Muscle layer of colon (tissue), 2 donors: ENCODE measurements around the gene EVPL.
"Not testable (repeated sequence)": the region's sequence is repeated elsewhere in the genome, so short reads cannot be mapped to it uniquely, and the experiment has no call there.

Source experiments
- H3K27ac ChIP-seq: one replicate; pipeline ENCODE4 v1.7.0; 2013; ENCODE audit warnings: low read depth, mild to moderate bottlenecking, low read length, moderate library complexity
- H3K27me3 ChIP-seq, 2 donors: one replicate each; pipeline ENCODE4 v1.7.0; 2013; ENCODE audit warnings: low read length in 2 of 2, mild to moderate bottlenecking in 2 of 2; ENCODE audit not compliant: insufficient read depth in 2 of 2, control insufficient read depth in 1 of 2
- H3K36me3 ChIP-seq: one replicate; pipeline ENCODE4 v1.7.0; 2013; ENCODE audit warnings: mild to moderate bottlenecking, low read length; ENCODE audit not compliant: insufficient read depth
- H3K4me1 ChIP-seq: one replicate; pipeline ENCODE4 v1.7.0; 2013; ENCODE audit warnings: mild to moderate bottlenecking, low read length; ENCODE audit not compliant: insufficient read depth
- H3K4me3 ChIP-seq, 2 donors: one replicate each; pipeline ENCODE4 v1.7.0; 2013; ENCODE audit warnings: low read length in 2 of 2, low read depth in 1 of 2, mild to moderate bottlenecking in 1 of 2, moderate library complexity in 1 of 2
- H3K9ac ChIP-seq: one replicate; pipeline ENCODE4 v1.7.0; 2013; ENCODE audit warnings: low read length
- H3K9me3 ChIP-seq: one replicate; pipeline ENCODE4 v1.7.0; 2013; ENCODE audit warnings: mild to moderate bottlenecking, low read length
- donor health status: abdominal sarcoma.
- donor health status: Adenocarcinoma of cecum.

The EVPL gene

DNA sequence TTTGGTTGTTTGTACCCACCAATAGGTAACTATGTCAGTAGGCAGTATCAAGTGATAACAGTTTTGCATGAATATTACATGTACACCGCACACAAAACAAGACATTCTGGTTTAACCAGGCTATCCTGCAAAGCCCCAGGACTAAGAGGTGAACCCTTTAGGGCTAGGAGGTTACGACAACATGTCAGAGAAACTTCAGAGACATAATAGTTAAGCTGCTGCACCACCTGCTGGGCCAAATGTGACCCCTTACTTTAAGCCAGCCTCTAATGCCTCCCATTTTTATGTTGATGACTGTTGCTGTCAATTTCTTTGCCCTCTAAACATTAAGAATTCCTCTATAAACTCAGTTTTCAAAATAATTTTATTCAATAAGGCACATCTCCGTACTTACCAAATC, 29.8 kb upstream of the EVPL start:
- Histone ChIP-seq H3K27me3 (no peaks in the 10 kb centered on the region), H3K4me1 (no peaks in the 10 kb centered on the region), H3K9me3 (no peaks in the 10 kb centered on the region), H3K4me3 (no peak overlapping the region), H3K9ac (no peak overlapping the region), H3K27ac (no peak overlapping the region), H3K36me3 (peaks cover 53% of the 10 kb centered on the region)

DNA sequence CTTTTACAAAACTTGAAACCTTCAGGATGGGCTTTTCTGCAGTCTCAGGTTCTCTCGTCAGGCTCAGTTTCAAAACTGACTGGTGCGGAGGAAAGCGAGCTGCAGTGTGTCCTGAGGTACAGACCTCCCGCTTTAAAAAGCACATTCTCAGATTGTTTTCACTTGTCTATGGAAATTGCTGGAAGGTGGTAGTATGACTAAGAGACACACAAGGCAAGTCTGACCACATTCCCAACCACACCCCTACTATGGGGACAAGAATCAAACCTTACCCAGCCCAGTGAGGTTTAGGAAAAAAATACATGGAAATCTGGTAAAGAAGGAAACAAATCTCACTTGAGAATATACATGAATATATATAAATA, 27.0 kb upstream of the EVPL start:
- Histone ChIP-seq H3K4me3 (no peak overlapping the region), H3K27me3 (no peaks in the 10 kb centered on the region), H3K9me3 (no peaks in the 10 kb centered on the region), H3K27ac (no peak overlapping the region), H3K4me1 (peaks cover 3% of the 10 kb centered on the region), H3K9ac (no peak overlapping the region), H3K36me3 (peaks cover 53% of the 10 kb centered on the region)

DNA sequence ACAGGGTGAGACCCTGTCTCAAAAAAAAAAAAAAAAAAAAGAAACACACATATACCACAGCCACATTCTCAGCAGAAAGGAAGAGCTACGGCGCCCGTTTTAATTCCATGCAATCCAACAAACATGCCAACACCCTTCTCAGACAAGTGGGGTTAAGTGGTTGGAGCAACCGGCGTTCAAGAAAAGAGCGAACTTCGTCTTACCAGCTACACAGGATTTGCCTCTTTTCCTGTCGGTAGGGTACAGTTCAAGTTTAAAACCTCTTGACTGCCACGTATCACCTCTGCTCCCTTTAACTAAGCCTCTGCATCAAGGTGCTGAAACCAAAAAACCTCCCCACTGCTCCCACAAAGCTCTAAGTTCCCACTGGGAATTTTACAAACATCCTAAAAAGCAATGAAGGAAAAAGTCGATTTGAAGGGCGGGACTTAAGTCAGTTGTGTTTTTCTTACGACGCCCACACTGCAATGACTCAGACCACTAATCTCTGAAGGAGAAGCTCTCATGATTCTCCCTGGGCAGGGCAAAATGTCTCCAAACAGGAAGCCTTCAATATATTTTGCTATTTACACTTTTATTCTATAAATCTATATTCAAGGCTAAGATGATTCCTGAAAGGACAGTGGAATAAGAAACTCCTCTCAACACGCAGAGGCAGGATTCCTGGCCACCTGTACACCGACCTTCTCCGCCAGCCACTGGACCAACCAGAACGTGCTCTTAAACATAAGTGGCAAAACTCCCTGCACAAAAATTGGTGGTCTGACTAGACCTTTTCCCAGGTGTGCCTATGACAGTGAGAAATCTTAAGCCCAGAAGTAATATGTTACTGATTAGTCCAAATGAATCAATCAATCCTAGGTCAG, 26.4 kb upstream of the EVPL start:
- H3K4me1 ChIP-seq: peaks cover 8% of the 10 kb centered on the region
- no peaks in the 10 kb centered on the region for H3K27me3 ChIP-seq
- H3K4me3 ChIP-seq: no peak overlapping the region
- H3K9me3 ChIP-seq: no peaks in the 10 kb centered on the region
- H3K9ac ChIP-seq: no peak overlapping the region
- H3K36me3 ChIP-seq: peaks cover 53% of the 10 kb centered on the region
- H3K27ac ChIP-seq: no peak overlapping the region

DNA sequence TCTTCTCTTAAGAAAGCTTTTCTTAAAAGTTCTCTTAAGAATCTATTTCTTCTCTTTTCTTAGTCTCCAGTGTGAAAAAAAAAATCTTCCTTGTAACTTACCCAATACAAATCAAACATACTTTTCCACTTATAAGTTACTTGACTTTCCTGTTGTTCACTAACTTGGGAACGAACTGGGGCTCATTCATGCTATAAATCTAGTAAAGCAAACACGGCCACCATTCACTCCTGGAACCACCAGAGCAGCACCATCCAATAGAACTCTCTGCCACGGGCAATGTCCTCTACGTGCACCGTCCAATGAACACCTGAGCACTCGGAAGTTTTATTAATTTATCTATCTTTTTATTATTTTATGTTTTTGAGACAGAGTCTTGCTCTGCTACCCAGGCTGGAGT, 24.5 kb upstream of the EVPL start:
- H3K4me3 ChIP-seq: no peak overlapping the region
- H3K27ac ChIP-seq: no peak overlapping the region
- H3K9ac ChIP-seq: no peak overlapping the region
- H3K36me3 ChIP-seq: peaks cover 49% of the 10 kb centered on the region
- H3K27me3 ChIP-seq: no peaks in the 10 kb centered on the region
- no peaks in the 10 kb centered on the region for H3K9me3 ChIP-seq
- peaks cover 8% of the 10 kb centered on the region for H3K4me1 ChIP-seq

DNA sequence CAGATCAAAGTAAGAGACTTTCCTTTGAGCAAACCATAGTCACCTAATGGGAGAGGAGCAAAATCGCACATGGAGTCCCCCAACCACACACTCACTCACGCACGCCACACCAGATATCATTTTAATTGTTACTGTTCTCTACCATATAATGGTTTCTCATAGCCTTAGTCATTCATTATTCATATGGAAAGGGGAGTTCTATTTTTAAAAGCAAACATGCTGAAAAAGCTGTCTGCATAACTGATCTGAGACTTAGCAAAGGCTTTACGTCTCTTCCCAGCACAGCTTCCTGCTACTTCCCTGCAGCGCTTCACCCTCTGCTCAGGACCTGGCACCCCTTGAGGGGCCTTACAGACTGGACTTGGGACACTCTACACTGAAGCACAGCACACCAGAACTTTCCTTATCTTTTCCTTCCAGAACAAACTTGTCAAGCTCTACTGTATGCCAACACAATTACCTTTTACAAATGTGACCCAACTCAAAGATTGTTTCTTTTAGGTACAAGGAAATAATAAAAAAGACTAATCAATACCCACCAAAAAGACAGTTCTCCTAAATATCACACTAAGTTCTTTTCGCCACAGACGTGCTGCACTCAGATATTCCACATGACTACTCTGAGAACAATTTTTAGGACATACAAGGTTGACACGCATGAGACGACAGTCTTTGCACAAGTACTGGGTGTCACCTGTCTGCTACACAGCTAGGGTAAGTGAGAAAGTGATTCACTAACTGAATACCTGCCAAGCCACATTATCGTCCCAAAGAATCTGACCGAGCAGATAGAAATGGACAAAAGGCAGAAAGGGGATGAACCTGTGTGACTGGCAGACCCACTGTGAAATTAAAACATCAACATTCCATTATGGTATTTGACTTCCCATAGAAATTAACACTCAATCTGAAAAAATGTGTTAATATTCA, 23.7 kb upstream of the EVPL start:
- Histone ChIP-seq H3K36me3 (peaks cover 48% of the 10 kb centered on the region), H3K27ac (no peak overlapping the region), H3K4me3 (no peak overlapping the region), H3K27me3 (no peaks in the 10 kb centered on the region), H3K9ac (no peak overlapping the region), H3K9me3 (no peaks in the 10 kb centered on the region), H3K4me1 (peaks cover 8% of the 10 kb centered on the region)

DNA sequence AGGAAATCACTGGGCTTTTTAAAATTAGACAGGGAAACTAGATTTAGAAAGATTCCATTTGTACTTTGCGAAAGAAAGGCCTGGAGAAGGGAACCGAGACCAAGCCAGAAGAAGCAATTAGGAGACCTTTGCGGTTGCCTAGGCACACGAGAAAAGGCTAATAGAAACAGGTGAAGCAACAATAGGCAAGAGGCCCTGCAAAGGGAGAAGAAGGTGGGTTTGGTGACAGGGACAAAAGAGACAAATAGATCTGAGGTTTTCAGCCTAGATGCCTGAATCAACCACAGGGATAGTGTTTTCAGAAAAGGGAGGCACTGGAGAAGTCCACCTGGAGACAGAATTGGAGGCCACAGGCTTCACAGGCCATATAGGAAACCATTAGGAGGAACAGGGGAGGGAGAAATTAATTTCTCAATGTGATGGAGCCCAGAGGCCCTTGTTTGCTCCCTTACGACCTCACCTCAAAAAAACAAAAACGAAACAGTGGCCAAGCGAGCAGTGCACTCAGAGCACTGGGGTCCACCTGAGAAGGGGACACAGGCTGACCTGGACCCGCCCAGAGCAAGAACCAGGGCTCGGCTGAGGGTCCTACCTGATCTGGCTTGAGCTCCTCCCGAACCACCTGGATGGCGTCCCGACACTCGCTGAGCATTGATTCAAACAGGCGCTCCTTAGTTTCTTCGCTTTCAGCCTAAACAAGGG, 22.9 kb upstream of the EVPL start:
- H3K27ac ChIP-seq: no peak overlapping the region
- peaks cover 8% of the 10 kb centered on the region for H3K4me1 ChIP-seq
- H3K9me3 ChIP-seq: no peaks in the 10 kb centered on the region
- no peaks in the 10 kb centered on the region for H3K27me3 ChIP-seq
- H3K36me3 ChIP-seq: peaks cover 55% of the 10 kb centered on the region
- no peak overlapping the region for H3K4me3 ChIP-seq
- no peak overlapping the region for H3K9ac ChIP-seq

DNA sequence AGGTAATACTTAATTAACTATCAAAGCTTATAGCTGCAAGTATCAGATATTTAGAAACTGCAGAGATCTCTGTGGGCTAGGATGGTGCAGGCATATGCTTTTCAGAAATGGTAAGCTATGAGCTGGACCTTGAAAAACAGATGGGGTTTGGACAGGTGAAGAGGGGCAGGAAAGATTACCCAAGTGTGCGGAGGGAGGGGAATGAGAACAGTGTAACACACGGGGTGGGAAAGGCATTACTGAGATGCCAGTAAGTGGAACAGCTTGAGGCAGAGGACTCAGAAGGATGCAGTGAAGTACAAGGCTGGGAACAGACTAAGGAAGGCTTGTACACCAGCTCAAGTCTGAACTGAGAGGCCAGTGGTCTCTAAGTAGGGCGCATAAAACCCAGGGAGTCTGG, 22.1 kb upstream of the EVPL start:
- Histone ChIP-seq H3K27me3 (no peaks in the 10 kb centered on the region), H3K27ac (no peak overlapping the region), H3K4me3 (no peak overlapping the region), H3K9me3 (no peaks in the 10 kb centered on the region), H3K36me3 (peaks cover 63% of the 10 kb centered on the region), H3K9ac (no peak overlapping the region), H3K4me1 (peaks cover 8% of the 10 kb centered on the region)

DNA sequence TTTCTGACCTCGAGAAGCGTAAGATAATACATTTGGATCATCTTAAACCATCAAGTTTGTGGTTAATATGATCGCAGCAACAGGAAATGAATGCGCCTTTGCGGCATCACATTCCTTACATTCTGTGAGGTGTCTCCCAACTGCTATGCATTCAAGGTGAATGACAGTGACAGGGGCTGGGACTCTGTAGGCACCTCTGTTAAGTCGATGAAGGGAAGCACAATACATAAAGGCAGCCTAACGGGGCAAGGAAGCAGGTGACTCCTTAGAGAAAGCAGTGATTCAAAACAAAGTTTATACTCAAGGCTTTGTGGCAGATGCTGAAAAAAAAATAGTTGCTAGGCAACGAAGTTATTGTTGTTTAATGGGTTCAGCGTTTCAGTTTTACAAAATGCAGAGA, 21.6 kb upstream of the EVPL start:
- peaks cover 8% of the 10 kb centered on the region for H3K4me1 ChIP-seq
- H3K36me3 ChIP-seq: peaks cover 63% of the 10 kb centered on the region
- H3K4me3 ChIP-seq: no peak overlapping the region
- no peaks in the 10 kb centered on the region for H3K27me3 ChIP-seq
- H3K27ac ChIP-seq: no peak overlapping the region
- no peak overlapping the region for H3K9ac ChIP-seq
- no peaks in the 10 kb centered on the region for H3K9me3 ChIP-seq

DNA sequence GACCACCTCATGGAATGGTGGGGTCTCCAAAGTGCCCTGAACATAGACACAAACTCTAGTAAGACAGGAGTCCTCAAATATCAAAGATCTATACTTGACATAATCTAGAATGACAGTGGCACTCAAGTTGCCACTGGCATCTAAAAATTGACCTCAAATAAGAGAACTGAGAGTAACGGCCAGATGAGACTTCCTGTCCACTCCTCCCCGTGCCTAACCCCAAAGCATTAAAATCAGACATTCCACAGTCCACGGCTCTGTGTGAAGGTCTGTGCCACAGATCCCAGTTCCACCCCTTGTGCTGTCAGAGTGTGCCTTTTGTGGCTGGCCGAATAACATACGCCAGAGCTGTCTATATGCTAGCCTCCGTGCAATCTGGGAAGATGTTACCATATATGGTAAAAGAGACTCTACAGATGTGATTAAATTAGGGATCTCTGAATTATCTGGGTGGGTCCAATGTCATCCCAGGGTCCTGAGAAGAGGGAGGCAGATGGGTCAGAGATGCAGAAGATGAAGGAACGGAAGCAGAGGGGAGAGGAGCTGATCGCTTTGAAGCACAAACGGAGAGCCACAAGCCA, 21.0 kb upstream of the EVPL start:
- Histone ChIP-seq H3K27ac (peak overlapping the region; percentile 14), H3K4me3 (no peak overlapping the region), H3K9ac (no peak overlapping the region), H3K36me3 (peaks cover 69% of the 10 kb centered on the region), H3K4me1 (peaks cover 8% of the 10 kb centered on the region), H3K27me3 (no peaks in the 10 kb centered on the region), H3K9me3 (no peaks in the 10 kb centered on the region)

DNA sequence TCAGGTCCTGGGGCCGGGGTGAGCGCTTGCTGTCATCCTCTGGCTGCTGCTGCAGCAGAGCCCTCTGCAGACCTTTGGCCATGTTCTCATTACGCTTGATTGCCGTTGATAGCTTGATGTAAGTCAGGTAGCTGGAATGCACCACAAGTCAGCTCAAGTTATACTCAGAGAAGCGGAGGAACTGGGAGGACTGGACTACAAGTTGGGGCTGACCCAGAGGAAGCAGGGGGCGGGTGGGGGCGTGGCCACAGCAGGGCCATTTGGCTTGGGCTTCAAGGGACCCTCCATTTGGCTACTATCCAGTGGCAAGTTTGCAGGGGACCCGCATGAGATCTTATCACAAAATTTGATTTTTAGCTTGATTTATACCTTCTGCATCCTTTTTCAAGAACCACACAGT, 19.0 kb upstream of the EVPL start:
- no peak overlapping the region for H3K4me3 ChIP-seq
- H3K4me1 ChIP-seq: peaks cover 8% of the 10 kb centered on the region
- no peaks in the 10 kb centered on the region for H3K27me3 ChIP-seq
- no peaks in the 10 kb centered on the region for H3K9me3 ChIP-seq
- peaks cover 88% of the 10 kb centered on the region for H3K36me3 ChIP-seq
- H3K9ac ChIP-seq: no peak overlapping the region
- H3K27ac ChIP-seq: no peak overlapping the region

DNA sequence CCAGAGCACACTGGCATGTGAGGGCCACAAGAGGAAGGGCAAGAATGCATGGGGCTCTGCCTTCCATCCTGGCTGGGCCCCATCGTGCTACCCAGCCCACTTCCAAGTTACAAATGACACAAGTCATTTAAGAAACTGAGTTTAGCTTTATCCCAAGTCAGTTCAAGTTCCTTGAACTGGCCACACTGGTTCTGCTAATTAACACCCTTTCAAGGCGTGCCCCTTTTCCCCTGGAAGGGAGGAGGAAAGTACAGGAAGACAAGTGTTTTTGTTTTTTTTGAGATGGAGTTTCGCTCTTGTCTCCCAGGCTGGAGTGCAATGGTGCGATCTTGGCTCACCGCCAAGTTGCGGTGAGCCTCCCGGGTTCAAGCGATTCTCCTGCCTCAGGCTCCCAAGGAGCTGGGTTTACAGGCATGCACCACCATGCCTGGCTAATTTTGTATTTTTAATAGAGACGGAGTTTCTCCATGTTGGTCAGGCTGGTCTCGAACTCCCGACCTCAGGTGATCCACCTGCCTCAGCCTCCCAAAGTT, 17.4 kb upstream of the EVPL start:
- H3K27ac ChIP-seq, H3K9me3 ChIP-seq, H3K27me3 ChIP-seq, H3K4me3 ChIP-seq, H3K9ac ChIP-seq: not testable (repeated sequence)
- Histone ChIP-seq H3K36me3 (peaks cover 93% of the 10 kb centered on the region), H3K4me1 (peaks cover 22% of the 10 kb centered on the region)
